Measurements from ENCODE around the gene CLEC4M. TPM values are rescaled to one million over a fixed set of nuclear protein-coding genes. Genes with fewer than 3 reads are reported as not detected.

The CLEC4M gene
- total and polyA plus RNA-seq, 2 of the 8 experiments (the other 6 are each of a cell fraction or from before 2014, with no cell fraction given) = not detected

- H3K14ac ChIP-seq (ENCODE audit: insufficient read length) = no peak overlapping the region
- no peak overlapping the region for H4K8ac ChIP-seq (ENCODE audit: extremely low read depth, insufficient read depth, low read length)
- DNase-seq (ENCODE audit: low read depth in 1 of 2, low spot score in 2 of 2) = no peak
- no peaks in the 10 kb centered on the region for H3K79me2 ChIP-seq (ENCODE audit: control insufficient read depth in 1 of 2, insufficient read depth in 2 of 2, low read length in 2 of 2)
- H3K18ac ChIP-seq (ENCODE audit: extremely low read depth, low read length) = no peak overlapping the region
- no peaks in the 10 kb centered on the region for H4K20me1 ChIP-seq (replicated peaks in 1 of 2; ENCODE audit: control insufficient read depth in 1 of 2, insufficient read depth in 2 of 2, low read length in 2 of 2)
- H2BK20ac ChIP-seq (ENCODE audit: low read length) = no peak overlapping the region
- H3K9ac ChIP-seq (replicated peaks in 1 of 4; ENCODE audit: extremely low read depth in 1 of 4, low read depth in 3 of 4, low read length in 3 of 4) = no peak overlapping the region
- H2BK15ac ChIP-seq (ENCODE audit: low read length) = peak overlapping the region; percentile 65; the same call in 1 of the 2 replicates
- 85% methylated on average over 2 of the region's 2 CpGs; no CpG with 5 or more reads in 1 of the 2 experiments for WGBS, 2 experiments (ENCODE audit: extremely low coverage in 1 of 2, insufficient coverage in 1 of 2, insufficient read length in 1 of 2, insufficient replicate concordance in 2 of 2, low coverage in 1 of 2, low lambda C conversion rate in 2 of 2, missing lambda C conversion rate in 1 of 2)
- H4K5ac ChIP-seq (ENCODE audit: insufficient read length, low read depth, low read length) = no peak overlapping the region
- no peak overlapping the region for H3K23ac ChIP-seq (ENCODE audit: insufficient read length)
- peak overlapping the region; percentile 82; the same call in 1 of the 2 replicates for H2AK5ac ChIP-seq (ENCODE audit: low read depth, low read length)
- H3K23me2 ChIP-seq (ENCODE audit: low read depth, low read length) = no peaks in the 10 kb centered on the region
- no peak overlapping the region for H2BK120ac ChIP-seq (replicated peaks; ENCODE audit: low read depth, low read length)
- no peak overlapping the region for H3K4me3 ChIP-seq (ENCODE audit: extremely low read depth in 1 of 4, insufficient read depth in 2 of 4, low read depth in 3 of 4, low read length in 4 of 4)
- H3K4me1 ChIP-seq (replicated peaks in 1 of 4; ENCODE audit: control insufficient read depth in 3 of 4, insufficient read depth in 4 of 4, low read length in 3 of 4) = peaks cover 3 to 14% (median 8%) of the 10 kb centered on the region in 4 experiments; a peak in 6 of 7 replicates
- H3K27ac ChIP-seq (ENCODE audit: low read depth, low read length) = no peak overlapping the region
- ChIA-PET CTCF (ENCODE audit: partially characterized antibody) (interaction anchor here (0.7 kb wide), 1 partner anchor 21 kb away, joined by 3 read pairs; no protein-coding TSS in a partner anchor), POLR2A (ENCODE audit: partially characterized antibody) (no interaction called here)
- no peak overlapping the region for H4K91ac ChIP-seq (replicated peaks; ENCODE audit: insufficient read length, low read length)
- FAIRE-seq = no peak
- H3K79me1 ChIP-seq (ENCODE audit: low read depth, low read length) = no peaks in the 10 kb centered on the region
- no peak for TF ChIP-seq ATF2 (IDR thresholded peaks at IDR 0.05; ENCODE audit: low read length)
- TF ChIP-seq JUND (IDR thresholded peaks at IDR 0.05; ENCODE audit: low read length) = 0 out of 2 replicates have a peak, but pooled peaks have one; percentile 16
- no peak overlapping the region for H2BK5ac ChIP-seq (ENCODE audit: low read depth, low read length)
- no peak overlapping the region for H3K4ac ChIP-seq (replicated peaks; ENCODE audit: insufficient read length, low read depth, low read length)
- H3K56ac ChIP-seq (replicated peaks; ENCODE audit: insufficient read length, low read depth, low read length) = no peak overlapping the region
- no peak overlapping the region for H2AFZ ChIP-seq (ENCODE audit: low read length)
- H3K4me2 ChIP-seq (ENCODE audit: insufficient read depth in 1 of 2, low read depth in 2 of 2, low read length in 2 of 2) = no peak overlapping the region
- 0 out of 2 replicates have a peak overlapping the region, but pooled peaks have one; percentile 2 for H2BK12ac ChIP-seq (ENCODE audit: low read depth, low read length)
- no peaks in the 10 kb centered on the region for H3K36me3 ChIP-seq (ENCODE audit: control insufficient read depth in 2 of 4, insufficient read depth in 4 of 4, low read length in 3 of 4)
- no peaks in the 10 kb centered on the region; a peak in 1 of 4 replicates for H3K9me3 ChIP-seq (ENCODE audit: insufficient read depth in 2 of 2, low read depth in 1 of 2, low read length in 1 of 2)
- H3K27me3 ChIP-seq (replicated peaks in 1 of 4; ENCODE audit: control insufficient read depth in 3 of 4, extremely low read depth in 1 of 4, insufficient read depth in 3 of 4, low read length in 3 of 4) = peaks cover 0 to 2% (median 0%) of the 10 kb centered on the region in 4 experiments; a peak in 1 of 7 replicates
Observed at GRCh38 chr19:7743425-7743841, 19.6 kb upstream of the CLEC4M start.

Measured in H1 (cell line).